Right cardiac atrium (tissue), 5 donors: Measurements from ENCODE around the gene PFKFB4. TPM values are rescaled to one million over a fixed set of nuclear protein-coding genes. Genes with fewer than 3 reads are reported as not detected.

Experiments
- ATAC-seq, 2 donors: fragments of 200-7000 bp; cut with Tn5 transposase; one replicate each; pipeline versions ENCODE4 v1.8.0 to v1.9.1; 2020; ENCODE audit warnings: moderate library complexity in 2 of 2, mild to moderate bottlenecking in 1 of 2
- DNase-seq, 3 donors: peaks; one replicate each; pipeline ENCODE4 v3.0.0-alpha.2; 2020
- H3K27ac ChIP-seq: one replicate; pipeline ENCODE4 v1.5.1; 2013; ENCODE audit warnings: mild to moderate bottlenecking, low read length, control low read depth, moderate library complexity
- H3K27me3 ChIP-seq: one replicate; pipeline ENCODE4 v1.6.1; 2013; ENCODE audit not compliant: control insufficient read depth, insufficient read depth
- H3K4me1 ChIP-seq: one replicate; pipeline ENCODE4 v1.6.1; 2013; ENCODE audit warnings: low read length; ENCODE audit not compliant: control insufficient read depth, insufficient read depth
- H3K4me3 ChIP-seq: one replicate; pipeline ENCODE4 v1.5.1; 2013; ENCODE audit warnings: low read length, control low read depth
- H3K9me3 ChIP-seq: one replicate; pipeline ENCODE4 v1.6.1; 2013; ENCODE audit warnings: low read length; ENCODE audit not compliant: control insufficient read depth
- WGBS: extraction: QIAGEN DNeasy Blood & Tissue Kit; methylation state at CpG from one replicate; pipeline ENCODE4 v1.1.7; 2013; 5-methylcytosine and 5-hydroxymethylcytosine counted together
- intact Hi-C, 4 donors: fragments of 100-400 bp; cut with DNase I; formaldehyde crosslinking; loops; one replicate each; pipeline versions ENCODE4 v1.11.0 to v1.14.0; 2022 to 2023
- polyA plus RNA-seq: library from polyadenylated mRNA; stranded (reverse); fragments of 200-250 nt; gene quantifications from one replicate; pipeline ENCODE4 v1.2.3, GENCODE V29; 2013
- total RNA-seq, 4 donors: library from RNA; stranded (reverse); fragmentation: NEBNext Ultra II Directional; extraction: Animal tissue kit (Norgen Biotek cat#: 25700); gene quantifications; one replicate each; pipeline ENCODE4 v1.2.1, GENCODE V29; 2021
- donor health status: healthy with polysubstance abuse.
- donor health status: DM: no; HTN: yes; CAD: no.
- donor health status: DM: no; HTN: no; CAD: no.
- donor health status: DM: no; HTN: yes; CAD: no; lungs with severe emphysema.
- donor health status: DM: yes; HTN: yes; CAD: no.

Gene PFKFB4
- total and polyA plus RNA-seq, 5 donors = 0.75 to 2.7 (median 2.0) TPM

DNA sequence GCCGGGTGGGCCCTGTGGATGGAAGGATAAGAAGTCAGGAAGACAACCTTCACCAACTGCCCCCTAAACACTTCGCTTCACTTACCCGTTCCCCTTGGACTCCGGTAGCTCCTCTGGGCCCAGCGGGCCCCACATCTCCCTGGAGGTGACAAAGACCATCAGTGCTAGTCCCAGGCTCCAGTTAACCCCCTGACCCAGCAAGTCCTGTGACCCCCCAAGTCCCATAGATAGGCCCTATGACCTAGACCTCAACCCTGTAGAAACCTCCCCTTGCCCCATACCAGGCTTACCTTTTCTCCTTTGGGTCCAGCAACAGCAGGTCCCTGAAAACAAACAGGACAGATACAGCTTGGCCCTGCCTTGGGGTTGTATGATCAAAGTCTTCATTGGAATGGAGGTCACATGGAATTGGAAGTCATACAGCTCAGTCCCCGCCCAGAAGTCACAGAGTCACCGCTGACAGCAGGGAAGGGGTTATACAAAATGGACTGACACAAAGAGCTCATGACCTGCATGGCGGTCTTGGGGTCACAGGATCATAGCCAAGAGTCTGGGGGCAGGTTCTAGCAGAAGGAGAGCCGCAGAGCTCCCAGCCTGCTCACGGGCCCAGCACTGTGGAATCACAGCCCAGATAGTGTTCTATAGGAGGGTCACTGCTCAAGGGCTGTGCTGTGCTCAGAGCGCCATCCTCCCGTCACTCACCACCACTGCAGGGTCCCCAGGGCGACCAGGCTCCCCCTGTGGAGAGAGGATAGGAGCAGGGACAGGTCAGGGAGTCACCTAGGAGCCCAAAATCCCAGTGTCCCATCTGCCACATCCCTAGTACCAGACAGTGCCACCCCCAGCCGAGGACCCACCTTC, 25.2 kb upstream of the PFKFB4 start:
- H3K4me3 ChIP-seq = no peak overlapping the region
- no peak overlapping the region for H3K27ac ChIP-seq
- DNase-seq (no peak), ATAC-seq (no peak)
- no peaks in the 10 kb centered on the region for H3K9me3 ChIP-seq
- no peaks in the 10 kb centered on the region for H3K27me3 ChIP-seq
- intact Hi-C loops = no loop called here
- 91% methylated on average over 14 of the region's 14 CpGs for WGBS
- no peaks in the 10 kb centered on the region for H3K4me1 ChIP-seq

GRCh38 chr3:48576647-48577046, 20.0 kb upstream of the PFKFB4 start:
- intact Hi-C loops = no loop called here
- DNase-seq (no peak), ATAC-seq (no peak)
- 86% methylated on average over 4 of the region's 4 CpGs for WGBS
- Histone ChIP-seq H3K4me1 (no peaks in the 10 kb centered on the region), H3K27me3 (no peaks in the 10 kb centered on the region), H3K9me3 (no peaks in the 10 kb centered on the region), H3K27ac (no peak overlapping the region), H3K4me3 (no peak overlapping the region)

GRCh38 chr3:48575366-48575765, 18.8 kb upstream of the PFKFB4 start:
- WGBS = 85% methylated on average over 17 of the region's 17 CpGs
- H3K27ac ChIP-seq = no peak overlapping the region
- no peaks in the 10 kb centered on the region for H3K4me1 ChIP-seq
- ATAC-seq (no peak), DNase-seq (no peak)
- no peaks in the 10 kb centered on the region for H3K27me3 ChIP-seq
- intact Hi-C loops = no loop called here
- no peak overlapping the region for H3K4me3 ChIP-seq
- no peaks in the 10 kb centered on the region for H3K9me3 ChIP-seq

DNA sequence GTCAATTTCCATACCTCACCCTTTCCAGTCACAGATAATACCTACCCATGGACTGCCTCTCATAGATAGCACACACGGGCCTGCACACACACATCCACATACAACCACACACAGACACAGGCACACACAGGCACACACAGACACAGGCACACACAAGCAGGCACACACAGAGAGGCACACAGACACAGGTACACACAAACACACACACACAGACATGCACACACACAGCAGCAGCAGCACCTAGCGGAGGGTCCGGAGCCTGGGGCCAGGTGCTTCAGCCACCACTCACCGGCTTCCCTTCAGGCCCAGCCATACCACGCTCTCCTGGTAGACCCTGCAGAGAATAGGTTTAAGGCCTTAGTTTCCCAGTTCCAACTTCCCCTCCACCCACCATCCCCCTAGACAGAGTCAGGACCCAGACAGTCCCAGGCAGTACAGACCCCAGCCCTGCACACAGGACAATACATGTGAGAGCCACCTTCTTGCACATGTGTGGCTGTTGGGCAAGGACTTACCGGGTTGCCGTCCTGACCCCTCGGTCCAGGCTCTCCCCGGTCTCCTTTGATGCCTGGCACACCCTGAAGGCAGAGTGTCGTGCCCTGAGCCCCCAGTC, 17.5 kb upstream of the PFKFB4 start:
- intact Hi-C loops = no loop called here
- 92% methylated on average over 10 of the region's 10 CpGs for WGBS
- Histone ChIP-seq H3K27ac (no peak overlapping the region), H3K27me3 (no peaks in the 10 kb centered on the region), H3K9me3 (no peaks in the 10 kb centered on the region), H3K4me3 (no peak overlapping the region), H3K4me1 (no peaks in the 10 kb centered on the region)
- ATAC-seq (no peak), DNase-seq (no peak)

- Histone ChIP-seq H3K27ac (no peak overlapping the region), H3K4me3 (no peak overlapping the region), H3K4me1 (no peaks in the 10 kb centered on the region), H3K27me3 (no peaks in the 10 kb centered on the region), H3K9me3 (no peaks in the 10 kb centered on the region)
- WGBS = 87% methylated on average over 7 of the region's 7 CpGs
- intact Hi-C loops = no loop called here
- no peak for ATAC-seq
- DNase-seq = no peak
Measured at GRCh38 chr3:48572517-48572916, 15.9 kb upstream of the PFKFB4 start.

DNA sequence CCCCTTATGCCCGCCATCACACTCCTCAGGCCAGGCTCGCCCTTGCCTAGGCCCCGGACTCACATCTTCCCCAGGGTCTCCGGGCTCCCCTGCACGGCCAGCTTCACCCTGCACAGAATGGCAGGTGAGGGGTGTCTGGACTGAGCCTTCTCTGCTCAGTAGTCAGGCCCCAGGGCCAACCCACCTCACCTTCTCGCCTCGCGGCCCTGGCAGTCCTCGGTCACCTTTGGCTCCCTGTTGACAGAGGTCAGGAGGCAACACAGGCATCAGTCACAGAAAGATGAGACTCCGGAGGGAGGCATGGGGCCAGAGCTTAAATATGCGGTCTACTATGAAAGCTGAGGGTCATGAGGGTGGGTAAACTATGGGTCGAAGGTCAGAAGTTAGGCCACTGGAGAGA, 15.3 kb upstream of the PFKFB4 start:
- intact Hi-C loops = no loop called here

DNA sequence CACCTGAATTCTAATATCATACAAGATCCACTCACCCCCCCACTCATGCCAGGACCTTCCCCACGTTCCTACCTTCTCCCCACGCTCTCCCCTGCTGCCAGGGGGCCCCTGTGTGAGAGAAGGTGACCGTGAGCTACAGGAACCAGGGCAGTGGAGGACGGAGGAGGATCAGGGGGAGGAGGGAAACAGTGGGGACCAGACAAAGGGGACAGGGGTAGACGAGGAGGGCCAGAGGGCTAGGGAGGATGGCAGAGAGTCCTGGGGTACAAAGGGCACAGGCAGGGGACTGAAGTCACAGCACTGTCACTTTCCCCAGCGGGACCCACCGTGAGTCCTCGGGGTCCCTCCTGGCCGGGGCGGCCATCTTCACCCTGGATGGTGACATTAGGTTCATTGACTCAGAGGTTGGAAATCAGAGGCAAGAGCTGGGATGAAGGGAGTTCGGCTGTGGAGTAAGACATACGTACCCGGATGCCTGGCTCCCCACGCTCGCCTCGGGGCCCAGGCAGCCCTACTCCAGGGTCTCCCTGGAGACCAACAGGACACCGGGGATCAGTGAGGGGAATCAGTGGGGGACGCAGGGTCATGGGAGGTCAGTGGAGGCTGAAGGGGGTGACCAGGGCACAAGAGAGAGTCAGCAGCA, 13.3 kb upstream of the PFKFB4 start:
- intact Hi-C loops = no loop called here
- H3K4me3 ChIP-seq = no peak overlapping the region
- WGBS = 86% methylated on average over 18 of the region's 18 CpGs

More for the DNA sequence above, 15.3 kb upstream of the PFKFB4 start:
- Histone ChIP-seq H3K4me3 (no peak overlapping the region), H3K27me3 (no peaks in the 10 kb centered on the region), H3K9me3 (no peaks in the 10 kb centered on the region), H3K4me1 (no peaks in the 10 kb centered on the region), H3K27ac (no peak overlapping the region)
- 84% methylated on average over 12 of the region's 12 CpGs for WGBS
- ATAC-seq (no peak), DNase-seq (no peak)

DNA sequence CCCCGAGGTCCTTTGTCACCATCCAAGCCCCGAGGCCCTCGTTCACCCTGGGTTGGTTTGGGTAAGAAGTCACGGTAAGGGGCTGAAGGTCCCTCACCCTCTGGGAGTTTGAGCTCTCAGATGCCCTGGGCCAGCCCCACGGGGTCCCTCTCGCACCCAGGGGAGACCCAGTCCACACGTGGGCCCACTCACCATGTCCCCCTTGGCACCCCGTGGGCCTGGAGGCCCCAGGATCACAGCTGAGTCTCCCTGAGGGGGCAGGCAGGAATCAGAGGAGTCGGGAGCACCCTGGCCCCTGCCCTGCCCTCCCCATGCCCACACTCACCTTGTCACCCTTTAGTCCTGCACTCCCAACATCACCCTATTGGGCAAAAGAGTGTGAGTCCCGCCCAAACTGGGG, 12.8 kb upstream of the PFKFB4 start:
- Histone ChIP-seq H3K27ac (no peak overlapping the region), H3K9me3 (no peaks in the 10 kb centered on the region), H3K4me1 (no peaks in the 10 kb centered on the region), H3K4me3 (no peak overlapping the region), H3K27me3 (no peaks in the 10 kb centered on the region)
- no peak for ATAC-seq
- intact Hi-C loops = no loop called here
- WGBS = 89% methylated on average over 10 of the region's 10 CpGs
- no peak for DNase-seq

More for the DNA sequence above, 13.3 kb upstream of the PFKFB4 start:
- Histone ChIP-seq H3K9me3 (no peaks in the 10 kb centered on the region), H3K4me1 (no peaks in the 10 kb centered on the region), H3K27ac (no peak overlapping the region), H3K27me3 (no peaks in the 10 kb centered on the region)
- DNase-seq (no peak), ATAC-seq (no peak)

DNA sequence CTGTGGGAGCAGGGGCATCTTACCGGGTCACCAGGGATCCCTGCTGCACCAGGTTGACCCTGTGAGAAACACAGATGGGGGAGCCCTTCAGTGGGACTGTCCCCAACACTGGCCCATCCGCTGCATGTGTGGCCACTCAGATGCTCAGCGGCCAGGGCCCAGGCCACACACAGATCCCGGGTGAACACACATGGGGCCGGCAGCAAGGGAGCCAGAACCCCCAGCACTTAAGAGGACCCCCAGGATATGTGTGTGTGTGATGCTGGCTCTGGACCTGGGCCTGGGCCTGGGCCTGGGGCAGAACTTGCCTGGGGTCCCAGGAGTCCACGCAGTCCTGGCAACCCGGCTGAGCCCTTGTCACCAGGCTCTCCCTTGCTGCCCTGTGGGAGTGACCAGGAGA, 11.9 kb upstream of the PFKFB4 start:
- no peak for DNase-seq
- intact Hi-C loops = no loop called here

GRCh38 chr3:48567500-48567899, 10.9 kb upstream of the PFKFB4 start:
- DNase-seq (no peak), ATAC-seq (no peak)
- WGBS = 92% methylated on average over 11 of the region's 11 CpGs
- Histone ChIP-seq H3K27me3 (no peaks in the 10 kb centered on the region), H3K4me3 (no peak overlapping the region), H3K9me3 (no peaks in the 10 kb centered on the region), H3K27ac (no peak overlapping the region), H3K4me1 (no peaks in the 10 kb centered on the region)
- intact Hi-C loops = no loop called here

More for the DNA sequence above, 11.9 kb upstream of the PFKFB4 start:
- H3K9me3 ChIP-seq = no peaks in the 10 kb centered on the region
- H3K4me1 ChIP-seq = no peaks in the 10 kb centered on the region
- no peak for ATAC-seq
- no peak overlapping the region for H3K27ac ChIP-seq
- no peaks in the 10 kb centered on the region for H3K27me3 ChIP-seq
- 95% methylated on average over 7 of the region's 7 CpGs for WGBS
- no peak overlapping the region for H3K4me3 ChIP-seq

- no peaks in the 10 kb centered on the region for H3K4me1 ChIP-seq
- intact Hi-C loops = no loop called here
- H3K4me3 ChIP-seq = no peak overlapping the region
- ATAC-seq (no peak), DNase-seq (no peak)
- H3K27me3 ChIP-seq = no peaks in the 10 kb centered on the region
- 94% methylated on average over 5 of the region's 5 CpGs for WGBS
- no peak overlapping the region for H3K27ac ChIP-seq
- H3K9me3 ChIP-seq = no peaks in the 10 kb centered on the region
Measured at GRCh38 chr3:48567090-48567489, 10.5 kb upstream of the PFKFB4 start.
